ENCODE results near the gene YRDC.

DNA sequence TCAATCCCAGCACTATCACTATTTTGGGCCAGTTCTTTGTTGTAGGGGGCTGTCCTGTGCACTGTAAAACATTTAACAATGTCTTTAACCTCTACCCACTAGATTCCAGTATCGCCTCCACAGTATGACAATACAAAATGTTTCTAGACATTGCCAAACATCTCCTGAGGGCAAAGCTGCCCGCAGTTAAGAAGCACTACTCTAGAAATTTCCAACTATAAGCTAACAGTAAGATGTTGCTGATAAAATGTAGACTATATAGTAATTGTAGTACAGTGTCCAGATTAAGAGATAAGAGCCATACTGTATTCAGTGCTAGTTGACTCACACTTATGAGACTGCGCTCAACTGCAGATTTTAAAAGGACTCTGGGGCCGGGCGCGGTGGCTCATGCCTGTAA is 46.4 kb upstream of the YRDC start:
- TF ChIP-seq CTCF (IDR thresholded peaks at IDR 0.05; ENCODE audit: low read depth, low read length) (no peak), POLR2A (IDR thresholded peaks at IDR 0.05; ENCODE audit: extremely low read depth, insufficient read length) (no peak)
